Measurements from ENCODE around the gene PRKG1.

DNA sequence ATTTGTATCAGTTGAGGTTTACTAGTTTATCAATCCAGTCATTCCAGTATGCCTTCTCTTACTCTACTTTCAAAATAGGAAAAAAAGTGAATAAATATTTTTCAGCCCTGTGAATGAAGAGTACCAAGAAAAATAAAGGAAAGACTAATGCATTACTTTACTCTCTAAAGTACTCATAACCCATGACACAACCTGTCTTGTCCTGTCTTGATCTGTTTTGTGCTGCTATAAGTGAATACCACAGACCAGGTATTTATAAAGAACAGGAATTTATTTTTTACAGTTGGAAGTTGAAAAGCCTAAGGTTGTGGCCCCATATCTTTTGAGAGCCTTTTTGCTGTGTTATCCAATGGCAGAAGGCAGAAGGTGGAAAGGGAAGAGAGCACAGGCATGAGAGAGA is 1045.2 kb downstream of the PRKG1 start:
- no peak for TF ChIP-seq POLR2AphosphoS5 (IDR thresholded peaks at IDR 0.05; ENCODE audit: low read depth, low read length)
- no peak for TF ChIP-seq SIN3A (IDR thresholded peaks at IDR 0.05; ENCODE audit: borderline replicate concordance, insufficient read depth, low read length)
- TF ChIP-seq, protein P1, sequence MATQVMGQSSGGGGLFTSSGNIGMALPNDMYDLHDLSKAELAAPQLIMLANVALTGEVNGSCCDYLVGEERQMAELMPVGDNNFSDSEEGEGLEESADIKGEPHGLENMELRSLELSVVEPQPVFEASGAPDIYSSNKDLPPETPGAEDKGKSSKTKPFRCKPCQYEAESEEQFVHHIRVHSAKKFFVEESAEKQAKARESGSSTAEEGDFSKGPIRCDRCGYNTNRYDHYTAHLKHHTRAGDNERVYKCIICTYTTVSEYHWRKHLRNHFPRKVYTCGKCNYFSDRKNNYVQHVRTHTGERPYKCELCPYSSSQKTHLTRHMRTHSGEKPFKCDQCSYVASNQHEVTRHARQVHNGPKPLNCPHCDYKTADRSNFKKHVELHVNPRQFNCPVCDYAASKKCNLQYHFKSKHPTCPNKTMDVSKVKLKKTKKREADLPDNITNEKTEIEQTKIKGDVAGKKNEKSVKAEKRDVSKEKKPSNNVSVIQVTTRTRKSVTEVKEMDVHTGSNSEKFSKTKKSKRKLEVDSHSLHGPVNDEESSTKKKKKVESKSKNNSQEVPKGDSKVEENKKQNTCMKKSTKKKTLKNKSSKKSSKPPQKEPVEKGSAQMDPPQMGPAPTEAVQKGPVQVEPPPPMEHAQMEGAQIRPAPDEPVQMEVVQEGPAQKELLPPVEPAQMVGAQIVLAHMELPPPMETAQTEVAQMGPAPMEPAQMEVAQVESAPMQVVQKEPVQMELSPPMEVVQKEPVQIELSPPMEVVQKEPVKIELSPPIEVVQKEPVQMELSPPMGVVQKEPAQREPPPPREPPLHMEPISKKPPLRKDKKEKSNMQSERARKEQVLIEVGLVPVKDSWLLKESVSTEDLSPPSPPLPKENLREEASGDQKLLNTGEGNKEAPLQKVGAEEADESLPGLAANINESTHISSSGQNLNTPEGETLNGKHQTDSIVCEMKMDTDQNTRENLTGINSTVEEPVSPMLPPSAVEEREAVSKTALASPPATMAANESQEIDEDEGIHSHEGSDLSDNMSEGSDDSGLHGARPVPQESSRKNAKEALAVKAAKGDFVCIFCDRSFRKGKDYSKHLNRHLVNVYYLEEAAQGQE (IDR thresholded peaks at IDR 0.05; ENCODE audit: insufficient read depth in 1 of 2, low read depth in 2 of 2, low read length in 2 of 2), result no peak
